ENCODE results near the gene SH3GL3. TPM values are rescaled to one million over a fixed set of nuclear protein-coding genes. Genes with fewer than 3 reads are reported as not detected.

The SH3GL3 gene
- total RNA-seq, 1 donor from 2014 or later = not detected

DNA sequence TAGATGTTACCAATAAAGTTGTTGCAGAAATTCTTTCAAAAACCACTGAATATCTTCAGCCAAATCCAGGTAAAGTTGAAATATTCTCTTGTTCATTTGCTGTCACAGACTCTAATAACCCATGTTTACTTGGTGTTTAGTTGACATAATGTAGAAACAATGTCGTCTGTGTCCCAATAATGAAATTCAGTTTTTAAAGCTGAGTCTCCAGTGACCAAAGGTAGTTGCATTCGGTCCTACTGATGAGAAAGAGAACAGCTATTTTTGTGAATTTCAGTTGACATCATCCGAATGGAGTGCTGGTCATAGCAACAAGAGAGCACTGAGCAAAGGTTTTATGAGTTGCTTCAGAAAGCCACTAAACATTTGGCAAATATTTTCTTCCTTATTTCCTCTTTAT lies 118.0 kb downstream of the SH3GL3 start:
- intact Hi-C loops (cut with micrococcal nuclease) = loop anchor here (5.0 kb wide), 1 partner anchor 472 kb away; no protein-coding TSS in a partner anchor

DNA sequence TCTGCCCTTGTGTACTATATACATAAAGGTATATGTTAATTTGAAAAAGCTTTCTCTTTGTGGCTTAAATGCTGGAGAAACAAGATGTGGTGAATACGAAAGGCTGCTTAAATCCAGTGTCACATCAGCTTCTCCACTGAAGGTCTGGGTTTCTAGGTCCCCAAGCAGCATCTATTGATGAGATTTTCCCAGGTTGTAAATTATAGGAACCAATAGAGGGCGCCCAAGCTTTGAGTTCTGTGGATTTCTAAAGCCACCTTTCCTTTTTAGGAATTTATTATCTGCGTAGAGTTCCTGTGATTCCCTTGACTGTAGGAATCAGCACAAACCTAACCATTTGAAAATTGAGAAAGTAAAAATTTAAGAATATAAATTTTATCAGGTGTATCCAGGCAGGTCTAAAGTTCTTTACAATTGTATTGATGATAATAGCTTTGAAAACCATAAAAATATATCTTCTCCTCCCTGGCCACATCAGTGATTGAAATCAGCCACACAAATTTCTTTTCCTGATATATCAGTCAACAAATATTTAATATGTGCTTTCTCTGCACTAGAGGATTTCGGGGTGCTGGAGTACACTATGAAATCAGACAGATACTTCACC lies 118.5 kb downstream of the SH3GL3 start:
- intact Hi-C loops (cut with micrococcal nuclease) = loop anchor here (5.0 kb wide), 1 partner anchor 472 kb away; no protein-coding TSS in a partner anchor

DNA sequence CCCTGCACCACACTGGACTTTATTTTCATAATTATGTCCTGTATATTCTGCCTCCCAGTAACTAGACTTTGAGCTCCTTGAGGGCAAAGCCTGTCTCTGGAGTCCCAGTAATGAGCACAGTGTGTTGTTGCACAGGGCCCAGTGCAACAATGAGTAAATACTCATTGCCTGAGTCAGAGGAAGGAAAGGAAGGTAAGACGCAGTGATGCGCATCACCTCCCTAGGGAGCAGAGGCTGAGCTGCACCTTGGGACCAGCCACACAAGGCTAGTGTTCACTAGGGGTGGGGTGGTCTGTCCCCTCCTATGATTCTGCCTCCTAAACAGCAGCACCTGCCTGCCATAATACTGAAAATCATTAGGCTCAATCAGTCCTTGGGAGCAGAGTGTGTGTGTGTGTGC lies 120.2 kb downstream of the SH3GL3 start:
- intact Hi-C loops (cut with micrococcal nuclease) = loop anchor here (5.0 kb wide), 1 partner anchor 470 kb away; no protein-coding TSS in a partner anchor

DNA sequence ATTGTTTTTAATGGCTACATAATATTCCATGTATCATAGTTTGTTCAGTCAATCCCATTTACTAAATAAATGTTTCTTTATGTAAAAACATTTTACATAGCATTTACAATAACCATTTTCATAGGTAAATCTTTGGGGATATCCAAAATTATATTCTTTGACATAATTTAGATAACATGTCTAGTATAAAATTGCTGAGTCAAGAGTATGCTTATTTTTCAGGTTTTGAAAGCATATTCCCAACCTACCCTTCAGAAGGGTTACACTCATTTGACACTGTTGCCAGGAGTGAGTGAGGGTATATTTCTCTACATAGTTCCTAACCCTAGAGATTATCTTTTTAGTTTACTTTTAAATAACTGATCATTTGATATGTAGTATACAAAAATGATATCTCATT lies 122.2 kb downstream of the SH3GL3 start:
- intact Hi-C loops (cut with micrococcal nuclease) = loop anchor here (5.0 kb wide), 1 partner anchor 468 kb away; no protein-coding TSS in a partner anchor

DNA sequence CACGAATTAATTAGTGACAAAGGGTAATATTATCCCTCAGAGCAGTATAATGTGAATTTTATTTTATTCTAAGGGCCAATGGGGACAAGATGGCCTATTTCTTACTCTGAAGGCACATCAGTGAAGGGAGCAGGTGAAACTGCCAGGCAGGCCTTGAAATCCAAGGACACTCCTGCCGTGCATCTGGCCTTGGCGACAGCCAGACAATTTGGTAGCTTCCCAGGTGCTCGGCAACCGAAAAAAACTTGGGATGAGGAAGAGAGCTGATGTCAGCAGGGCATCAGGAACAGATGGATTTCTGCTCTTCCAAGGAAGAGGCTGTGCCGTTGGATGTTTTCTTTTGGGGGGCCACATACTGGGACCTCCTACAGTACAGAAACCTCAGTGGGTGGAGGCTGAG lies 123.6 kb downstream of the SH3GL3 start:
- intact Hi-C loops (cut with micrococcal nuclease) = no loop called here

DNA sequence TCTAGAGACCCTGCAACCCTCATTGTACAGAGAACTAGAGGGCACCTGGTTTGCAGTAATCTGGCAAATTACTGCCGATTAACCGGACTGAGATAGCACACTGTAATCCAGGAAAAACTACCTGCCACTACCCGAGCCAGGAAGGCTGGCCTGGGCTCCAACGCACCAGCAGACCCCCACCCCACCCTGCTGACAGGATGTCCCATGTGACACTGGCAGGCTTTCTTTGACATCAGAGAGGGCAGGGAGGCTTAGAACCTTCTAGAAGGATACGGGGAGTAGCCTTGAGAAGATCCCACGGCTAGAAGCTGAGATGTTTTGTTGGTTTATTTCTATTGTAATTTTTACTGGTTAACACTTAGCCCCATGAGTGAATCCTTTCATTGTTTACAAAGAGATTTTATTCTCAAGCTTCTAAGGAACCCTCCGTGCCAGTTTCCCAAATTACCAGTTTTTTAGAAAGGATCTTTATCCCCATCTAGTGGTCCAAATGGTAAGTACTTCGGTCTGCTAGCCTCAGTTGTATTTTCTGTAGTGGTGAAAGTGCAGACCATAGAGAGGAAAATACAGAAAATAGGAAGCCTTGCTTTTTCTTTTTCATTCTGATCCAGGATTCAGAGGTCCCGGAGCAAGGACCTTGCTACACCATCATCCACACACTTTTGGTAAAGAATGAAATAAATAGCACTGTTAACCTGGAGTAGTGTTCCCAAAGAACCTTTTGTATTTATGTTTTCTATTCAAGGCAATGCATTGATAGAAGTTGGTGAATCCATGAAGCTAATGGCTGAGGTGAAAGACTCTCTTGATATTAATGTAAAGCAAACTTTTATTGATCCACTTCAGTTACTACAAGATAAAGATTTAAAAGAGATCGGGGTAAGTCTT lies 124.9 kb downstream of the SH3GL3 start:
- intact Hi-C loops (cut with micrococcal nuclease) = loop anchor here (1.0 kb wide), 2 partner anchors 134 to 324 kb away; no protein-coding TSS in a partner anchor

DNA sequence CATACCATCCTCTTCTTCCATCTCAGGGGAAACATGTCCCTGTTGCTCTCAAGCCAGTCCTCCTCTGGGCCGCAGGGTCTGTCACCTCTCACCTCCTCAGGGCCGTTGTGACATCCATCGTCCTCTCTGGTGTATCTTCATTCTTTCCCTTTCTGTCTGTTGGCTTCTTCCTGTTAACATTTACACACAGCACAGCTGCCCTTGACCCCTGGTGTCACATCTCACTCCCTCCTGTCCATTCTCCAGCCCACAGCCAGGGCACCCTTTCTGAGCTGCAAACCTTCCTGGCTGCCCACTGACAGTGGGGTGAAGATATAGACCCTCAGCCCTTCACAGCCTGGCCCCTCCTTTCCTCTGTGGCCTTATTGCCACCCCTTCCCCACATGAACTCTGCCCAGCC lies 127.2 kb downstream of the SH3GL3 start:
- intact Hi-C loops (cut with micrococcal nuclease) = no loop called here

DNA sequence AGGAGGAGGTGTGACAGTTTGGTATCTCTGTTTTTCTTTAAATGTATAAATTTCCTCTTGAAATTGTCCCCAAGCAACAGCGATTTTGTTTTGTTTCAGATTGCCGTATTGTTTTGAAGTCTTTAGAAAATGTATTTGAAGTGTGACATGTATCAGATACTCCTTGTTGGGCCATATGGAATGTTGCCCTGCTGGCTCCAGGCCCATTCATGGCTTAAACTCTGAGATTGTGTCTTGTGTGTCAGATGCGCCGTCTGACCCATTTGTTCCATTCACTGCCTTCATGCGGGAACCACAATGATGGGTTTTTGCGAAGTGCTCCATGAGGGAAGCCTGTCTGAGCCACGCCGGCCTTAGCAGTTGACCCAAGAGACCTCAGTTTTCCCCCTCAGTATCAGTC lies 131.6 kb downstream of the SH3GL3 start:
- intact Hi-C loops (cut with micrococcal nuclease) = no loop called here

DNA sequence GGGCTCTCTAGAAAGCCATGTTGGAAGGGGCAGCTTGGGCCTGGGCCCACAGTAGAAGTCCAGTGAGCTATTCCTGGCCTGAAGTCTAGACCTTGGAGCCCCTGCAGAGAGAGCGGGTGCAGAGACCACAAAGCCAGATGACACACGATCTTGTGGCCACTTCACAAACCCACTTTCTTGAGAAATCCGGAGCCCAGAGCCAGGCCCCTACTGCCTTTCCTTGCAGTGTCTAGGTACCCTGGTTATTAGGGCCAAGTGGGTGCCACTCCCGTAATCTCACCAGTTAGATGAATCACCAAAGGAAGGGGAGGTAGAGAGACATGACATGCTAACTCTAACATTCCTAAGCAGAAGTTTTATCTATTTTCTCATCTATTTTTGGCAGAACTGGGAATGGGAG lies 134.2 kb downstream of the SH3GL3 start:
- intact Hi-C loops (cut with micrococcal nuclease) = no loop called here

DNA sequence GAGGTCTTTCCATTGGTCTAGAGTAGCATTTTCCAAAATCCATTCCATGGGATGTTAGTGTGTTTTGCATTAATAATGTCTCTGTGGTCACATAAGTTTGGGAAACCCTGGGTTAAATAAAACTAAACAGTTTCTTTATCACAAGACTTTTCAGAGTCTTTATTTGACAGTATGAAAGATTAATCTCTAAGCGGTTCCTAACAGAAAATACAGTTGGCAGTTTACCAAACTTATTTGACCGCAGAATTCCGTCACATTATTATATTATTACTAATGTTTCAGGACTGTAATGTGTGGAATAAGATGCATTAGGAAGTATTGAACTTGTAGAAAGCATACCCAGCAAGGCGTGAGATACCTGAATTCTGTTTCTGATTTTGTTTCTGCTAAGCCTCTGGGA lies 135.2 kb downstream of the SH3GL3 start:
- intact Hi-C loops (cut with micrococcal nuclease) = no loop called here

DNA sequence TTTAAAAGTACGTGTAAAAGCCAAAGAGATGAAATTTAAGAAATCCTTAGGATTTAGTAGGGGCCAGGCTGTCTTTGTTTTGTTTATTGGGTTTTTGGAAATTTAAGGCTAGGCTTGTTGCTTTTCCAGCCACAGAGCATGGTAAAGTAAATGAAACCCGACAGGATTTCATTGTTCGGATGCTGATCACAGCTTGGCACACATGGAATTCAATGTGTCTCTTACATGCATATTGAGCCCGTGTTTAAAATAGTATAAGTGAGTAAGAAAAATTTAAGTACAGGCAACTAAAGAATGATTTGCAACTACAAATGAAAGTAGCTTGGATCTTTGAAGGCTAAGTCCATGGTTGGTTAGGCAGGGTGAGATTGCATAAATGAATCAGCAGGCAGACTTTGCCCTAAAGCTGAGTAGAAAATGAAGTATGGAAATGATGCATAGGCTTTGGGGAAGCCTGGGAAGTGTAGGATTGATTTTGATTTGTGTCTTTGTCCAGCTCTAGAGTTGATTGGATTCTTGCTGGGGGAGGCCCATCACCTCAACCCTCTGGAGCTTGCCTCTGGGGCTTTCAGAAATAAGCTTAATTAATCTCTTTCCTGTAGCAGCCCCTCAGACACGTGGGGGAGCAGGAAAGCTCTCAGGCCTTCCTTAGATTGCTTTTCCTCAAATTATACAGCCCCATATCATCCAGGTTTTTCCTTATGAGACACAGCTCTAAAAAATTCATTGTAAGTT lies 138.6 kb downstream of the SH3GL3 start:
- intact Hi-C loops (cut with micrococcal nuclease) = no loop called here

DNA sequence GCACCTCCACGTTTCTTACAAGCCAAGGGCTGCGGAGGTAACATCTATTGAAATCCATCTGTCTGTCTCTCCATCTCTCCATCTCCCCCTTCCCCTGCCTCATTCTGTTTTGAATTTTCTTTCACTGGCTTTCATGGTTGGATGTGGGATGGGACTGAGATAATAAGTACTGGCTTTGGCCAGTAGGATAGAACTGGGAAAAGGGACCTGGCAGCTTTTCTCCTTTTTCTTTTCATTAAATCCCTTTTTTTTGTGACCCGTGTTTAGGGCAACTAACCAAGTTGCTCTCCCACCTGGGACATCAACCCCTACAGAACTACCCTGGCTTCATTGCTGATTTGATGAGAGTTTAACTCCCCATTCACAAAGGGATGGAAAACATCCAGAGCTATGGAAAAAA lies 139.9 kb downstream of the SH3GL3 start:
- intact Hi-C loops (cut with micrococcal nuclease) = no loop called here

DNA sequence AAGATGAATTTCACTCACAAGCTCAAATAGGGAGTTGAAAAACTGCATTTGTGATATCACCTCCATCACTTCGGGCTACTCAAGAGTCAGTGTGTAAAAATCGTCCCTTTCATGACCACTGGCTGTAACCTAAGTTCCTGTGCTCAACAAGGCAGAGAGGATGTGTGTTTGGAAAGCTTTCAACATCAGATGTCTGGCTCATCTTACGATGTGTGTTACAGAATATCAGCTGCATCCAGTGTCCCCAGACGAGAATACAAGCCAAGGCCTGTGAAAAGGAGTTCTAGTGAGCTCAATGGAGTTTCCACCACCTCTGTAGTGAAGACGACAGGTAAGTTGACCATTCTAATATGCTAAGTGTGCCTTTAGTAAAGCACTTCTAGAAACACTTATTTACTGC lies 141.3 kb downstream of the SH3GL3 start:
- intact Hi-C loops (cut with micrococcal nuclease) = no loop called here

DNA sequence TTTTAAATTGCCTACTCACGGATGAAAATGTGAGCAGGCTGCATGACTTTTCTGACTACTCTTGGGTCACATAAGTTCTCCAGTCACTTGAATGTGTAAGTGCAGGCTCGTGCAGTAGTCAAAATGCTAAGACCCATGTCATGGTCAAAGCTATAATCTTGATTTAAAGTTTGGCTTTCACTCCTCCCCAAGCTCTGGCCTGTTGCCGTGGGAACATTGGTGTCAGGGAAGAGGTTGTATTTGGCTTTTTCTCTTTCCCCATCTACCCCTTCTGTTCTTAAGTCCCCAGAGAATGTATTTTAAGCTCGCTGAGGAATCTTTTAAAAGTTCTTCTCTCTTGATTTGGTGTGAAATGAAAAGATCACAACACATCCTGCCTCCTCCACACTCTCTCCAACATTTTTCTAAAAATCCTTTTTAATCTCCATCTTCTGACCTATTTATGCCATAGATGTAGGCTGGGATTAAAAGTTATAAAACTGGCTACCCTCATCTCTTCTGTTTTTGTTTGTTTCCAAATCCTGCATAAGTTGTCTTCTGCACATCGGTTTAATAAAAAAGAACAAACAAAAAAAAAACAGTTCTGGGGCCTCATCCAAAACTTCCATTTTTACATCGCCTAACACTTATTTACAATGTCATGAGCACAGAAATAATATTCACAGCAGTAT lies 145.4 kb downstream of the SH3GL3 start:
- intact Hi-C loops (cut with micrococcal nuclease) = no loop called here

DNA sequence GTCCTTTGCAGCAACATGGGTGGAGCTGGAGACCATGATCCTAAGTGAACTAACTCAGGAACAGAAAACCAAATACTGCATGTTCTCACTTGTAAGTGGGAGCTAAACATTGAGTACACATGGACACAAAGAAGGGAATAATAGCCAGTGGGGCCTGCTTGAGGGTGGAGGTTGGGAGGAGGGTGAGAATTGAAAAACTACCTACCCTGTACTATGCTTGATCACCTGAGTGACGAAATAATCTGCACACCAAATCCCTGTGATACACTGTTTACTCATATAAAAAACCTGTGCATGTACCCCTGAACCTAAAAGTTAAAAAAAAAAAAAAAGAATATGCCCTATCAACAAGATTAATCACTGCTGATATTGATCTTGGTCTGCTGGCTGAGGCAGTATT lies 148.1 kb downstream of the SH3GL3 start:
- intact Hi-C loops (cut with micrococcal nuclease) = no loop called here

DNA sequence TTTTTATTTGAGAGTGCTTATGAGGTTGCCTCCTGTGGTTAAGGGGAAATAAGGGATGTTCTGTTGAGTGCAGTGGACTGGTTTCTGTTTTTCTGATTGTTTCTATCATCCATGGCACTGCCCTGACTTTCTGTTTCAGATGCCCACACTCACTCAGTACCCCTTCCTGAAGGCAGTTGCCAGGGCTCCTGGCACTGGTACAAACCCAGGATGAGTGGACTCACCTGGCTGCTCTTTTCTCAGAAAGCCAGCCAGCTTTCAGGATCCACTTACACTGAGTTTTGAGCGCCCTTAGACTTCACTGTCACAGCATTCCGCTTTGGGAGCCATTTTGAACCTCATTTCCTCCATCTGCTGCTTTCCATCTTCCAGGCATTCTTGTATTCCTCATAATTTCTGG lies 150.9 kb downstream of the SH3GL3 start:
- intact Hi-C loops (cut with micrococcal nuclease) = no loop called here

DNA sequence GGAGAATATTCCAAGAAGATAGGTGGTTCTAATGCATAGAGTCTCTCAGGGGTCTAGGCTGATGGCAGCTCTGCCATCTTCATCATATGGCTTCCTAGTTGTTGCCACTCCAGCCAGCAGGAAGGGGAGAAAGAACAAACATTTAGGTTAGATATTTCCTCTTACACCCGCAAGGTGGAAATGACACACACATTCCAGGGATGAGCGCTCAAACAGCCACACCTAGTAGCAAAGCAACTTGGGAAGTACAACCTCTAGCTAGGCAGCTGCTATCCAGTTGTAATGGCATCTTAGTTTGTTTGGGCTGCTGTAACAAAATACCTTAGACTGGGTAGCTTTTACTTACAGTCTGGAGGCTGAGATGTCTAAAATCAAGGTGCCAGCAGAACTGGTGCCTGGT lies 154.9 kb downstream of the SH3GL3 start:
- intact Hi-C loops (cut with micrococcal nuclease) = no loop called here

DNA sequence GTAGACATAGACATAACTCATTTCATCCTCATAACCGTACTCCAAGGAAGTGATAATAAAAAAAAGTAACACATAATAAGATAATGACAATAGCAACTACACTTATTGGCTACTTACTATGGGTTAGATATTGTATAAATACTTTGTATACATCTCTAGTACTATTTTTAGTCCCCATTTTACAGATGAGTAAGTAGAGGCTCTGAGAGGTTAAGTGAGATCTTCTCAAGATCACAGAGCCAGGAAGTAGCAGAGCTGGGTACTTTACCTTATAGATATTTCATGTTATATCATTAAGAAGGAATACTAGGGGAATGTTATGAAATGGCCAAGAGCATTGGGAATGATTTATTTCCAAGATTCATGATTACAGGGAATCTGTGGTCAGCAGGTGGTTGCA lies 157.4 kb downstream of the SH3GL3 start:
- intact Hi-C loops (cut with micrococcal nuclease) = no loop called here

DNA sequence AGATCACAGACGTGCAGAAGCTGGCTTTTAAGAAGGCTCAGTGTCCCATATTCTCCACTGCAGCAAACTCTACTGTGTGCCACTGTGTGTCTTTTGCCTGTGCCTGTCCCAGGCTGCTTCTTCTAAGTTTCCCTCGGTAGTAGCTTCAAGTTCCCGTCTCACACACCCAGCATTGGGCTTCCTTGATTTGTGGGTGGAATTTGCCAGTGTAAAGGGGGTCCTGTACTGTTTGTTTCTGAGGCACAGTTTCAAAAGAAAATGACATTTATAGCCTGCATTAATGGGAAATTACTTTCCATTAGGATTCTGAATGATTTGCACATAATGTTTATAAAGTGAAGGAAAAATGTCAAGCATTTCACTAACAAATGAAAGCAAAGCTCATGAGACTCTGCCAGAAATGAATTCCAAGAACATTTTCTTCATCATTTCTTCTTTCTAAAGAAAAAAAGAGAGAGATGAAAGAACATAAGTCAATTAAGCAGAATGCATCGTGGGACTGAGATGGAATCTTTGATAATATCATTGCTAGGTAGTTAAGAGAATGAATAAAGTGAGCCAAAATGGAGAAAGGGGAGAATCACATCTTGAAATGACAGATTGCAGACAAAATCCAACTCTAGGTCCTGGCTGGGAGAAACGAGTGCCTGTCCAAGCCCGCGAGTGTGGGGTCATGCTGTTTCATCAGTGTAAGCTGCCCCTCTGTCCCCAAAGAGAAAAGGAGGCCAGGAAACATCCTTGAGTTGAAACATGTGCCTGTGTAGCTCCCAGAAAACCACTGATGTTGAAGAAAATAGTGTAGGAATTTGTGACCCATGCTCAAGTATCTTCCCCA lies 158.2 kb downstream of the SH3GL3 start:
- intact Hi-C loops (cut with micrococcal nuclease) = no loop called here

DNA sequence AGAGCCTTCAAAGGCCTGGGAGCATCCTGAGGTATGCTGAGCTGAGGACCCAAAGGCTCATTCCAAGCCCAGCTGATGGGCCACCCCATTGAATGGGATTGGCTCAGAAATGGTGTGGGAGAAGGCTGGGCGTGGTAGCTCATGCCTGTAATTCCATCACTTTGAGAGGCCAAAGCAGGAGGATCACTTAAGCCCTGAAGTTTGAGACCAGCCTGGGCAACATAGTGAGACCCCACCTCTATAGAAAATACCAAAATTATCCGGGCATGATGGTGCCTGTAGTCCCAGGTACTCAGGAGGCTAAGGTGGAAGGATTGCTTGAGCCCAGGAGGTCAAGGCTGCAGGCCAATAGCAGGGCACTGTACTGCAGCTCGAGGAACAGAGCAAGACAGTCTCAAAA lies 163.0 kb downstream of the SH3GL3 start:
- intact Hi-C loops (cut with micrococcal nuclease) = no loop called here

All from T-helper 1 cell treated with Interleukin-12 subunit alpha and Interleukin-12 subunit beta and Interleukin-4 antibody, amounts not matched to agents 30 ng/mL and 1 ng/mL, for 36 hours (primary cell).